Left kidney (tissue), 8 donors: ENCODE results near the gene SELENOH. TPM values are rescaled to one million over a fixed set of nuclear protein-coding genes. Genes with fewer than 3 reads are reported as not detected.
"Not testable (repeated sequence)": the region's sequence is repeated elsewhere in the genome, so short reads cannot be mapped to it uniquely, and the experiment has no call there.

ENCODE experiments used
- DNase-seq: peaks from one replicate; pipeline ENCODE4 v3.0.0-alpha.2; 2013
- long read RNA-seq, 8 donors: transcript quantifications; one replicate each; lab custom pipeline, GENCODE V29; 2026
- polyA plus RNA-seq: library from polyadenylated mRNA; unstranded; fragments of 120-200 nt; gene quantifications from one replicate; pipeline ENCODE4 v1.2.1, GENCODE V29; 2013; ENCODE audit not compliant: insufficient read length

The SELENOH gene
- 97.0 TPM for polyA plus RNA-seq
- long read RNA-seq, donor 1, transcript SELENOH-204 (4 exons, 818 nt) = major isoform, 186 of 238 reads
- long read RNA-seq, donor 1, transcript SELENOH-201 (3 exons, 833 nt) = minor isoform, 9 of 238 reads
- long read RNA-seq, donor 1, transcript SELENOH-205 (3 exons, 1,039 nt) = minor isoform, 7 of 238 reads
- long read RNA-seq, donor 1, transcript SELENOH-202 (4 exons, 469 nt) = minor isoform, 6 of 238 reads
- long read RNA-seq, donor 1, partial matches to known transcripts = 22 of 238 reads
- long read RNA-seq, donor 1, other reads (novel, unspliced or antisense) = 6 of 238 reads
- long read RNA-seq, donor 2, transcript SELENOH-207 (1 exons, 523 nt) = minor isoform, 10 of 204 reads
- long read RNA-seq, donor 2, transcript SELENOH-204 (4 exons, 818 nt) = major isoform, 151 of 204 reads
- long read RNA-seq, donor 2, transcript SELENOH-202 (4 exons, 469 nt) = minor isoform, 9 of 204 reads
- long read RNA-seq, donor 2, transcript SELENOH-201 (3 exons, 833 nt) = minor isoform, 8 of 204 reads
- long read RNA-seq, donor 2, partial matches to known transcripts = 20 of 204 reads
- long read RNA-seq, donor 2, other reads (novel, unspliced or antisense) = 0 of 204 reads
- long read RNA-seq, donor 3, transcript SELENOH-204 (4 exons, 818 nt) = major isoform, 100 of 131 reads
- long read RNA-seq, donor 3, transcript SELENOH-205 (3 exons, 1,039 nt) = minor isoform, 9 of 131 reads
- long read RNA-seq, donor 3, partial matches to known transcripts = 10 of 131 reads
- long read RNA-seq, donor 3, other reads (novel, unspliced or antisense) = 0 of 131 reads
- long read RNA-seq, donor 4, transcript SELENOH-204 (4 exons, 818 nt) = major isoform, 25 of 58 reads
- long read RNA-seq, donor 4, transcript SELENOH-207 (1 exons, 523 nt) = minor isoform, 9 of 58 reads
- long read RNA-seq, donor 4, partial matches to known transcripts = 19 of 58 reads
- long read RNA-seq, donor 4, other reads (novel, unspliced or antisense) = 0 of 58 reads
- long read RNA-seq, donor 5, transcript SELENOH-207 (1 exons, 523 nt) = minor isoform, 12 of 322 reads
- long read RNA-seq, donor 5, transcript SELENOH-202 (4 exons, 469 nt) = minor isoform, 13 of 322 reads
- long read RNA-seq, donor 5, transcript SELENOH-205 (3 exons, 1,039 nt) = minor isoform, 8 of 322 reads
- long read RNA-seq, donor 5, transcript SELENOH-204 (4 exons, 818 nt) = major isoform, 257 of 322 reads
- long read RNA-seq, donor 5, partial matches to known transcripts = 26 of 322 reads
- long read RNA-seq, donor 5, other reads (novel, unspliced or antisense) = 0 of 322 reads
- long read RNA-seq, donor 6, transcript SELENOH-205 (3 exons, 1,039 nt) = minor isoform, 7 of 227 reads
- long read RNA-seq, donor 6, transcript SELENOH-201 (3 exons, 833 nt) = minor isoform, 12 of 227 reads
- long read RNA-seq, donor 6, transcript SELENOH-204 (4 exons, 818 nt) = major isoform, 176 of 227 reads
- long read RNA-seq, donor 6, partial matches to known transcripts = 23 of 227 reads
- long read RNA-seq, donor 6, other reads (novel, unspliced or antisense) = 0 of 227 reads
- long read RNA-seq, donor 7, transcript SELENOH-204 (4 exons, 818 nt) = major isoform, 231 of 286 reads
- long read RNA-seq, donor 7, transcript SELENOH-201 (3 exons, 833 nt) = minor isoform, 10 of 286 reads
- long read RNA-seq, donor 7, transcript SELENOH-207 (1 exons, 523 nt) = minor isoform, 10 of 286 reads
- long read RNA-seq, donor 7, partial matches to known transcripts = 24 of 286 reads
- long read RNA-seq, donor 7, other reads (novel, unspliced or antisense) = 0 of 286 reads
- long read RNA-seq, donor 8, transcript SELENOH-207 (1 exons, 523 nt) = minor isoform, 5 of 78 reads
- long read RNA-seq, donor 8, transcript SELENOH-204 (4 exons, 818 nt) = major isoform, 57 of 78 reads
- long read RNA-seq, donor 8, transcript SELENOH-202 (4 exons, 469 nt) = minor isoform, 6 of 78 reads
- long read RNA-seq, donor 8, partial matches to known transcripts = 5 of 78 reads
- long read RNA-seq, donor 8, other reads (novel, unspliced or antisense) = 0 of 78 reads

GRCh38 chr11:57741132-57742086 is at the start of gene SELENOH:
Gene SELENOH, plus strand, starts transcription at chr11:57741491. Its CDS starts 105 bp downstream, at chr11:57741596.
- peak; percentile 96 for DNase-seq

- no peak for DNase-seq
Measured at GRCh38 chr11:57698843-57699365, 42.4 kb upstream of the SELENOH start.

- no peak for DNase-seq
Measured at GRCh38 chr11:57699813-57700212, 41.5 kb upstream of the SELENOH start.

- DNase-seq = no peak
Measured at GRCh38 chr11:57700425-57700824, 40.9 kb upstream of the SELENOH start.

GRCh38 chr11:57703341-57703740 is 38.0 kb upstream of the SELENOH start:
- no peak for DNase-seq

GRCh38 chr11:57704932-57705331 is 36.4 kb upstream of the SELENOH start:
- no peak for DNase-seq

- DNase-seq = not testable (repeated sequence)
Measured at GRCh38 chr11:57705432-57705831, 35.9 kb upstream of the SELENOH start.

GRCh38 chr11:57709802-57710367 is 31.4 kb upstream of the SELENOH start:
- no peak for DNase-seq

- peak; percentile 77 for DNase-seq
Measured at GRCh38 chr11:57711414-57712255, 29.7 kb upstream of the SELENOH start, which contains the start of gene MED19. Gene MED19, minus strand, starts transcription at chr11:57712215. Its CDS starts 36 bp downstream, at chr11:57712179.

GRCh38 chr11:57712256-57713150 is 28.8 kb upstream of the SELENOH start, which contains the start of gene TMX2:
Gene TMX2, plus strand, starts transcription at chr11:57712593. Its CDS starts 26 bp downstream, at chr11:57712619.
- DNase-seq = peak; percentile 99

GRCh38 chr11:57713835-57714234 is 27.5 kb upstream of the SELENOH start:
- no peak for DNase-seq

GRCh38 chr11:57716726-57717125 is 24.6 kb upstream of the SELENOH start:
- not testable (repeated sequence) for DNase-seq

GRCh38 chr11:57727185-57727584 is 14.1 kb upstream of the SELENOH start:
- no peak for DNase-seq

GRCh38 chr11:57728829-57729228 is 12.5 kb upstream of the SELENOH start:
- DNase-seq = no peak

GRCh38 chr11:57729479-57729878 is 11.8 kb upstream of the SELENOH start:
- no peak for DNase-seq

GRCh38 chr11:57732661-57733060 is 8.6 kb upstream of the SELENOH start:
- DNase-seq = no peak
